Calu3 (cell line): ENCODE results near the gene AFAP1L2. TPM values are rescaled to one million over a fixed set of nuclear protein-coding genes. Genes with fewer than 3 reads are reported as not detected.

Experiments
- BruUV-seq: library from RNA; stranded (reverse); fragments of 400-500 nt; replicated peaks from 2 replicates; lab custom pipeline; 2021; lab: Mats Ljungman, UMichigan
- CTCF ChIA-PET: fragments of 300-600 bp; sonication (Branson Sonifier 250); formaldehyde crosslinking; loops from one replicate; lab custom pipeline; 2022; ENCODE audit warnings: antibody characterized with exemption; lab: Charles Lee
- DNase-seq: peaks from one replicate; pipeline ENCODE4 v3.0.0; 2022
- H3K27ac Mint-ChIP-seq: one replicate; pipeline ENCODE4 v1.8.0; 2022; ENCODE audit warnings: mixed read lengths; ENCODE audit not compliant: unreplicated experiment
- H3K27me3 Mint-ChIP-seq: one replicate; pipeline ENCODE4 v1.8.0; 2022; ENCODE audit warnings: mixed read lengths; ENCODE audit not compliant: unreplicated experiment
- H3K36me3 Mint-ChIP-seq: one replicate; pipeline ENCODE4 v1.8.0; 2022; ENCODE audit warnings: mild to moderate bottlenecking, moderate library complexity, mixed read lengths; ENCODE audit not compliant: insufficient read depth, unreplicated experiment
- H3K4me1 Mint-ChIP-seq: one replicate; pipeline ENCODE4 v1.8.0; 2022; ENCODE audit warnings: mild to moderate bottlenecking, low read depth, mixed read lengths; ENCODE audit not compliant: unreplicated experiment
- H3K4me3 Mint-ChIP-seq: one replicate; pipeline ENCODE4 v1.8.0; 2022; ENCODE audit warnings: mild to moderate bottlenecking, low read depth, moderate library complexity, mixed read lengths; ENCODE audit not compliant: unreplicated experiment
- H3K9me3 Mint-ChIP-seq: one replicate; pipeline ENCODE4 v1.8.0; 2022; ENCODE audit warnings: low read depth, mixed read lengths; ENCODE audit not compliant: unreplicated experiment
- CTCF ChIP-seq: fragments of 200-600 bp; IDR thresholded peaks from one replicate; pipeline ENCODE4 v1.8.0; 2022; ENCODE audit warnings: antibody characterized with exemption; ENCODE audit not compliant: unreplicated experiment
- intact Hi-C: fragments of 100-400 bp; cut with micrococcal nuclease; formaldehyde crosslinking; loops from one replicate; pipeline ENCODE4 v1.10.0; 2022; ENCODE audit not compliant: unreplicated experiment
- total RNA-seq: library from RNA; stranded (reverse); gene quantifications from 2 replicates; pipeline ENCODE4 v1.2.3, GENCODE V29; 2022

Gene AFAP1L2
- total RNA-seq, 1 experiment from 2014 or later = 0.76 TPM

GRCh38 chr10:114429581-114430335 lies 25.5 kb upstream of the AFAP1L2 start:
- Mint-ChIP-seq H3K4me1 (no peaks in the 10 kb centered on the region), H3K27me3 (no peaks in the 10 kb centered on the region), H3K4me3 (no peak overlapping the region), H3K27ac (no peak overlapping the region), H3K9me3 (no peaks in the 10 kb centered on the region), H3K36me3 (peaks cover 5% of the 10 kb centered on the region)
- CTCF ChIA-PET = interaction anchor here (1.1 kb wide), 1 partner anchor 13 kb away, joined by 3 read pairs; no protein-coding TSS in a partner anchor
- no peak for DNase-seq
- TF ChIP-seq CTCF = no peak
- intact Hi-C loops = no loop called here
- BruUV-seq = no TSS peak

GRCh38 chr10:114427124-114427852 lies 23.0 kb upstream of the AFAP1L2 start:
- no peaks in the 10 kb centered on the region for H3K4me1 Mint-ChIP-seq
- BruUV-seq = no TSS peak
- no peak overlapping the region for H3K27ac Mint-ChIP-seq
- intact Hi-C loops = no loop called here
- CTCF ChIA-PET = interaction anchor here (0.8 to 2.1 kb wide), 2 partner anchors 14 to 123 kb away, joined by 3 to 11 read pairs; no protein-coding TSS in a partner anchor
- no peak for DNase-seq
- no peak overlapping the region for H3K4me3 Mint-ChIP-seq
- peaks cover under 1% of the 10 kb centered on the region for H3K36me3 Mint-ChIP-seq
- no peaks in the 10 kb centered on the region for H3K27me3 Mint-ChIP-seq
- TF ChIP-seq CTCF = no peak
- no peaks in the 10 kb centered on the region for H3K9me3 Mint-ChIP-seq

- no TSS peak for BruUV-seq
- TF ChIP-seq CTCF = no peak
- Mint-ChIP-seq H3K27me3 (no peaks in the 10 kb centered on the region), H3K36me3 (no peaks in the 10 kb centered on the region), H3K4me1 (no peaks in the 10 kb centered on the region), H3K4me3 (no peak overlapping the region), H3K9me3 (no peaks in the 10 kb centered on the region), H3K27ac (no peak overlapping the region)
- intact Hi-C loops = no loop called here
- no peak for DNase-seq
- CTCF ChIA-PET = interaction anchor here (2.1 kb wide), 1 partner anchor 122 kb away, joined by 11 read pairs; no protein-coding TSS in a partner anchor
Observed at GRCh38 chr10:114426476-114426875, 22.2 kb upstream of the AFAP1L2 start.

- intact Hi-C loops = loop anchor here (5.0 kb wide), 1 partner anchor 119 kb away; no protein-coding TSS in a partner anchor
- Mint-ChIP-seq H3K4me3 (no peak overlapping the region), H3K36me3 (no peaks in the 10 kb centered on the region), H3K9me3 (no peaks in the 10 kb centered on the region), H3K27ac (no peak overlapping the region), H3K4me1 (no peaks in the 10 kb centered on the region), H3K27me3 (no peaks in the 10 kb centered on the region)
- BruUV-seq = no TSS peak
- TF ChIP-seq CTCF = no peak
- no peak for DNase-seq
- CTCF ChIA-PET = no interaction called here
Observed at GRCh38 chr10:114420811-114421485, 16.6 kb upstream of the AFAP1L2 start.
